Mesodermal cell (in vitro differentiated cells): ENCODE data around the gene SHC2.
"Not testable (repeated sequence)": the region's sequence is repeated elsewhere in the genome, so short reads cannot be mapped to it uniquely, and the experiment has no call there.

Experiments used
- H3K27ac ChIP-seq: 2 replicates; pipeline ENCODE4 v1.7.0; 2013; ENCODE audit warnings: mild to moderate bottlenecking, low read depth, low read length, moderate library complexity; ENCODE audit not compliant: severe bottlenecking
- H3K36me3 ChIP-seq: 2 replicates; pipeline ENCODE4 v1.7.1; 2013; ENCODE audit warnings: mild to moderate bottlenecking, low read length, moderate library complexity; ENCODE audit not compliant: control insufficient read depth, insufficient read depth
- H3K4me1 ChIP-seq: one replicate; pipeline ENCODE4 v1.7.1; 2013; ENCODE audit warnings: mild to moderate bottlenecking, low read length; ENCODE audit not compliant: insufficient read depth, control insufficient read depth, poor library complexity, severe bottlenecking
- H3K4me3 ChIP-seq: 2 replicates; pipeline ENCODE4 v1.7.0; 2013; ENCODE audit warnings: low read length, control low read depth, mild to moderate bottlenecking; ENCODE audit not compliant: insufficient read depth, poor library complexity, severe bottlenecking; ENCODE audit errors: extremely low read depth
- H3K9me3 ChIP-seq: 2 replicates; pipeline ENCODE4 v1.7.1; 2013; ENCODE audit warnings: mild to moderate bottlenecking, low read length, moderate library complexity; ENCODE audit not compliant: control insufficient read depth
- WGBS, 2 experiments: methylation state at CpG; one replicate each; pipeline ENCODE4 v1.1.5; 2013; ENCODE audit warnings: missing lambda C conversion rate in 2 of 2; ENCODE audit not compliant: insufficient coverage in 2 of 2; 5-methylcytosine and 5-hydroxymethylcytosine counted together

SHC2 gene

GRCh38 chr19:383040-383439, 77.8 kb downstream of the SHC2 start:
- Histone ChIP-seq H3K4me1 (peaks cover 7% of the 10 kb centered on the region), H3K27ac (no peak overlapping the region), H3K36me3 (no peaks in the 10 kb centered on the region), H3K9me3 (no peaks in the 10 kb centered on the region), H3K4me3 (no peak overlapping the region)
- 92 to 93% methylated on average over 14 to 17 of the region's 19 CpGs for WGBS, 2 experiments

DNA sequence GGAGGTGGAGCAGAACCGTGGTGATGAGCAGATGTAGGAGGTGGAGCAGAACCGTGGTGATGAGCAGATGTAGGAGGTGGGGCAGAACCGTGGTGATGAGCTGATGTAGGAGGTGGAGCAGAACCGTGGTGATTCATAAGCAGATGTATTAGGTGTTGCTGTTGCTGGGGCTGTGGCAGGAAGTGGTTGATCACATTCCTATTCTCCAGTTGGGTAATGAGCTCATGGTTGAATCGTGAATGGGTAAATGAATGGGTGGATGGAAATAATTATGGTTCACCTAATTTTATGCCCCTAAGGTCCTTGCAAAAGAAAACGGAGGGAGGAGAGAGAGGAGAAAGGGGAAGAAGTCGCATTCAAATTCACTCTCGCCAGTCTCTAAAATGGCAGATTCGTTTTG, 78.3 kb downstream of the SHC2 start:
- H3K9me3 ChIP-seq, H3K4me1 ChIP-seq, H3K36me3 ChIP-seq, H3K27ac ChIP-seq, H3K4me3 ChIP-seq: not testable (repeated sequence)
- WGBS, 2 experiments: 84 to 88% methylated on average over 6 to 7 of the region's 9 CpGs

- WGBS, 2 experiments: 82 to 85% methylated on average over 8 to 10 of the region's 11 CpGs
- H3K27ac ChIP-seq, H3K4me1 ChIP-seq: not testable (repeated sequence)
These were observed 78.9 kb downstream of the SHC2 start for GRCh38 chr19:381901-382300.

GRCh38 chr19:380618-381219, 80.1 kb downstream of the SHC2 start:
- H3K27ac ChIP-seq, H3K4me3 ChIP-seq, H3K4me1 ChIP-seq, H3K9me3 ChIP-seq, H3K36me3 ChIP-seq: not testable (repeated sequence)
- WGBS, 2 experiments: 87 to 94% methylated on average over 5 of the region's 17 CpGs

More at GRCh38 chr19:381901-382300, 78.9 kb downstream of the SHC2 start:
- H3K36me3 ChIP-seq, H3K9me3 ChIP-seq, H3K4me3 ChIP-seq: not testable (repeated sequence)

DNA sequence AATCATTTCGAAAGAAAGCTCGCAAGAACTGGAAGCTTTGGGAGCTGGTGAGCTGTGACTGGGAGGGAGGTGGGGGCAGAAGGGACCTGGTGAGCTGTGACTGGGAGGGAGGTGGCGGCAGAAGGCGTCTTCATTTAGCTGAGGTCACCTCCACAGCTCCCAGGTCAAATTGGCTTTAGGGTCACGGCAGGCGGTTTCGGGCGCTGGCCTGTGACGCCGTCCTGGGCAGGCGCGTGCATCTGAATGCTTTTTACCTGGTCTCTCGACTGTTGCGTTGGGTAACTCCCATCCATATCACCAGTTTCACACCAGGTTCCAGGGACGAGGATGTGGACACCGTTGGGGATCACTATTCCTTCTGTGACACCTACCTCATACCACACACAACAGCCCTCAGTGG, 81.0 kb downstream of the SHC2 start:
- Histone ChIP-seq H3K4me1 (peaks cover 7% of the 10 kb centered on the region), H3K36me3 (no peaks in the 10 kb centered on the region), H3K9me3 (no peaks in the 10 kb centered on the region), H3K27ac (no peak overlapping the region), H3K4me3 (no peak overlapping the region)
- 94% methylated on average over 13 to 16 of the region's 16 CpGs for WGBS, 2 experiments

DNA sequence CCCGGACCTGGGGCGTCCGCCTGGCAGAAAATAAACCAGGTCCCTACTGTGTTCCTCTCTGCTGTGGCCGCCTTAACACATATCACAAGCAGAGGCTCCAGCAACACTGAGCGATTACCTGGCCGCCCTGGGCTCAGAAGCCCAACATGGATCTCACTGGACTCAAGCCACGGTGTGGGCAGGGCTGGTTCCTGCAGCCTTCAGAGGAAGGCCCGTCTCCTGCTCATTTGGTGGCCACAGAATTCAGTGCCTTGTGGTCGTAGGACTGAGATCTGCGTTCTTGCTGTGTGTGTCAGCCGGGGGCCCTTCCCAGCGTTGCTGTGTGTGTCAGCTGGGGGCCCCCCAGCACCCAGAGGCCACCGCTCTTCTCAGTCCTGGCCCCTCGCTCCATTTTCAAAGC, 82.1 kb downstream of the SHC2 start:
- 83 to 86% methylated on average over 12 to 14 of the region's 14 CpGs for WGBS, 2 experiments
- Histone ChIP-seq H3K4me1 (no peaks in the 10 kb centered on the region), H3K9me3 (no peaks in the 10 kb centered on the region), H3K4me3 (no peak overlapping the region), H3K27ac (no peak overlapping the region), H3K36me3 (no peaks in the 10 kb centered on the region)

GRCh38 chr19:377801-378581, 82.8 kb downstream of the SHC2 start:
- Histone ChIP-seq H3K36me3 (no peaks in the 10 kb centered on the region), H3K4me1 (no peaks in the 10 kb centered on the region), H3K9me3 (no peaks in the 10 kb centered on the region), H3K27ac (no peak overlapping the region), H3K4me3 (no peak overlapping the region)
- WGBS, 2 experiments: 88% methylated on average over 30 to 32 of the region's 38 CpGs

GRCh38 chr19:376111-376470, 84.7 kb downstream of the SHC2 start:
- WGBS, 2 experiments: 93 to 96% methylated on average over 6 to 7 of the region's 8 CpGs

GRCh38 chr19:375395-376110, 85.3 kb downstream of the SHC2 start:
- Histone ChIP-seq H3K27ac (no peak overlapping the region), H3K9me3 (no peaks in the 10 kb centered on the region), H3K4me3 (no peak overlapping the region), H3K36me3 (no peaks in the 10 kb centered on the region), H3K4me1 (no peaks in the 10 kb centered on the region)
- 90 to 93% methylated on average over 39 to 40 of the region's 43 CpGs for WGBS, 2 experiments

More at GRCh38 chr19:376111-376470, 84.7 kb downstream of the SHC2 start:
- H3K9me3 ChIP-seq: no peaks in the 10 kb centered on the region
- no peak overlapping the region for H3K27ac ChIP-seq
- no peaks in the 10 kb centered on the region for H3K36me3 ChIP-seq
- H3K4me1 ChIP-seq: no peaks in the 10 kb centered on the region
- no peak overlapping the region for H3K4me3 ChIP-seq

DNA sequence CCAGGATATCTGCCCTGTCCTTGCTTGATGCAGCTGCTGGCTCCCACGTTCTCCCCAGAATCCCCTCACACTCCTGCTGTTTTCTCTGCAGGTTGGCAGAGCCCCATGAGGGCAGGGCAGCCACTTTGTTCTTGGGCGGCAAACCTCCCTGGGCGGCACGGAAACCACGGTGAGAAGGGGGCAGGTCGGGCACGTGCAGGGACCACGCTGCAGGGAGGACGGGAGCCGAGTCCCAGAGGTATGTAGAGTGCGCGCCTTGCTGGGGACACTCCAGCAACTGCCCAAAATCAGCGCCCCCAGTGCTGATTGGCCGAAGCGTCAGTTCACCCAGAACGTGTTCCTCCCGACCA, 86.0 kb downstream of the SHC2 start:
- H3K4me1 ChIP-seq: no peaks in the 10 kb centered on the region
- no peak overlapping the region for H3K4me3 ChIP-seq
- H3K9me3 ChIP-seq: no peaks in the 10 kb centered on the region
- no peaks in the 10 kb centered on the region for H3K36me3 ChIP-seq
- no peak overlapping the region for H3K27ac ChIP-seq
- WGBS, 2 experiments: 88 to 89% methylated on average over 15 to 16 of the region's 17 CpGs
